Measurements from ENCODE around the gene FARS2.

GRCh38 chr6:5728351-5729079, 467.2 kb downstream of the FARS2 start:
- TF ChIP-seq, protein P1, sequence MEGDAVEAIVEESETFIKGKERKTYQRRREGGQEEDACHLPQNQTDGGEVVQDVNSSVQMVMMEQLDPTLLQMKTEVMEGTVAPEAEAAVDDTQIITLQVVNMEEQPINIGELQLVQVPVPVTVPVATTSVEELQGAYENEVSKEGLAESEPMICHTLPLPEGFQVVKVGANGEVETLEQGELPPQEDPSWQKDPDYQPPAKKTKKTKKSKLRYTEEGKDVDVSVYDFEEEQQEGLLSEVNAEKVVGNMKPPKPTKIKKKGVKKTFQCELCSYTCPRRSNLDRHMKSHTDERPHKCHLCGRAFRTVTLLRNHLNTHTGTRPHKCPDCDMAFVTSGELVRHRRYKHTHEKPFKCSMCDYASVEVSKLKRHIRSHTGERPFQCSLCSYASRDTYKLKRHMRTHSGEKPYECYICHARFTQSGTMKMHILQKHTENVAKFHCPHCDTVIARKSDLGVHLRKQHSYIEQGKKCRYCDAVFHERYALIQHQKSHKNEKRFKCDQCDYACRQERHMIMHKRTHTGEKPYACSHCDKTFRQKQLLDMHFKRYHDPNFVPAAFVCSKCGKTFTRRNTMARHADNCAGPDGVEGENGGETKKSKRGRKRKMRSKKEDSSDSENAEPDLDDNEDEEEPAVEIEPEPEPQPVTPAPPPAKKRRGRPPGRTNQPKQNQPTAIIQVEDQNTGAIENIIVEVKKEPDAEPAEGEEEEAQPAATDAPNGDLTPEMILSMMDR (conservative IDR thresholded peaks at IDR 0.05 in 1 of 2, IDR thresholded peaks at IDR 0.05 in 1 of 2; ENCODE audit: low read depth in 1 of 2, low read length in 2 of 2) = no peak
- TF ChIP-seq EZH2 (IDR thresholded peaks at IDR 0.05; ENCODE audit: low read length, missing control alignments) = no peak

All from fibroblast of lung (primary cell).